Left ventricle myocardium inferior (tissue), 1 donor: ENCODE measurements around the gene PROM2. TPM values are rescaled to one million over a fixed set of nuclear protein-coding genes. Genes with fewer than 3 reads are reported as not detected.

Experiments
- DNase-seq: peaks from one replicate; pipeline ENCODE4 v3.0.0-alpha.2; 2020
- H3K27ac ChIP-seq: fragments of 200-600 bp; replicated peaks from 2 replicates; pipeline ENCODE4 v1.8.0; 2021
- H3K27me3 ChIP-seq: fragments of 200-600 bp; 2 replicates; pipeline ENCODE4 v1.8.0; 2021; ENCODE audit warnings: low read depth
- H3K36me3 ChIP-seq: fragments of 200-600 bp; 2 replicates; pipeline ENCODE4 v1.8.0; 2021
- H3K4me1 ChIP-seq: fragments of 200-600 bp; 2 replicates; pipeline ENCODE4 v1.8.0; 2021
- H3K4me3 ChIP-seq: fragments of 200-600 bp; 2 replicates; pipeline ENCODE4 v1.8.0; 2021; ENCODE audit warnings: mild to moderate bottlenecking, moderate library complexity
- H3K9me3 ChIP-seq: fragments of 200-600 bp; replicated peaks from 2 replicates; pipeline ENCODE4 v1.8.0; 2021
- intact Hi-C: fragments of 100-400 bp; cut with micrococcal nuclease; formaldehyde crosslinking; loops from one replicate; pipeline ENCODE4 v1.11.0; 2022
- total RNA-seq: library from RNA; stranded (reverse); fragmentation: NEBNext Ultra II Directional; extraction: Animal tissue kit (Norgen Biotek cat#: 25700); gene quantifications from one replicate; pipeline ENCODE4 v1.2.1, GENCODE V29; 2021
- TF ChIP-seq, protein P1 (sequence below): fragments of 200-600 bp; IDR thresholded peaks from 2 replicates; pipeline ENCODE4 v1.8.0; 2021; ENCODE audit warnings: antibody characterized with exemption, mild to moderate bottlenecking, borderline replicate concordance
- donor health status: DM: no; HTN: yes; CAD: no; lungs with severe emphysema.

The PROM2 gene
- total RNA-seq, 1 donor from 2014 or later: 1.4 TPM

DNA sequence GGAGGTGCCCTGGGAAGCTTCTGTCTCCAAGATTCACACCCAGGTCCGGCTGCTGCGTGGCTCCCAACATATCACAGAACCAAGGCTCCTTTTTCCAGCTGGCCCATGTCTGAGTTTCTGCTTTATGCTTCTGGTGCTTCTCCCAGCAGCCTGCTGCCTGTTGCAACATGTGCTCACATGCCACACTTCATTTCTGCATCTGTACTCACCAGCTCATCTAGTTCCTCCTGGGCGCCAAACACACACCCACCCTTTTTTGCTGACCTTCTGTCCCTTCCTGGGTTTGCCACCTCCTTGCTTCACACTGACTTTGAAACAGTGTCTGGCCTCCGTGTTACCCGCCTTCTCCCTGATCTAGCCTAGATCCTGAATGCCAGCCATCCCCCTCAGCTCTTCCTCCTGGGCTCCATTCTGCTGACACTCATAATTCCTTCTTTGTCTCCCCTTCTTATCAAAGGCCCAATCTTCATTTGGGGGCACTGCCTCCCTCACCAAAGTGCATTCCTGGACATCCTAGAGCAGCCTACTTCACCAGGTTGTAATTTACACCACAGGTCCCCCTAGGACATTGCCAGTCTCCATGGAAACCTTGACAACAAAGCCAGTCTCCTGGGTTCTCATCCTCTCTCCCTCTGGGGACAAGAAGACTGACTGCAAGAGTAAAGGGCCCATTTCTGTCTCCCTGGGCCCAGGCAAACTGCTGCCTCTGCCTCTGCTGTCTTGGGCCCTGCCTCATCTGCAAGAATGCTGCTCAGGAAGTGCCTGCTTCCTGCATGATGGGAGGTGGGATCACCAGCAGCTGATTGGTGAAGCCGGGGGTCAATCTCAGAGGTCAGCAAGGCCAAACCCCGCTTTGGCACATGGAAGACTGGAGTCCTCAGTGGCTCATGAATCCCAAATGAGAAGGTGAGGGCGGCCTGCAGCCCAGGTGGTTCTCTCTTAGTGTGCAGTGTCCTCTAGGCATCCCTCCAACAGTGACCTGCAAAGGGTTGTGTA, 13.9 kb upstream of the PROM2 start:
- no peak for DNase-seq
- H3K4me1 ChIP-seq: no peaks in the 10 kb centered on the region
- peaks cover 21% of the 10 kb centered on the region for H3K9me3 ChIP-seq
- H3K4me3 ChIP-seq: no peak overlapping the region
- intact Hi-C loops: no loop called here
- H3K27ac ChIP-seq: no peak overlapping the region
- TF ChIP-seq, protein P1, sequence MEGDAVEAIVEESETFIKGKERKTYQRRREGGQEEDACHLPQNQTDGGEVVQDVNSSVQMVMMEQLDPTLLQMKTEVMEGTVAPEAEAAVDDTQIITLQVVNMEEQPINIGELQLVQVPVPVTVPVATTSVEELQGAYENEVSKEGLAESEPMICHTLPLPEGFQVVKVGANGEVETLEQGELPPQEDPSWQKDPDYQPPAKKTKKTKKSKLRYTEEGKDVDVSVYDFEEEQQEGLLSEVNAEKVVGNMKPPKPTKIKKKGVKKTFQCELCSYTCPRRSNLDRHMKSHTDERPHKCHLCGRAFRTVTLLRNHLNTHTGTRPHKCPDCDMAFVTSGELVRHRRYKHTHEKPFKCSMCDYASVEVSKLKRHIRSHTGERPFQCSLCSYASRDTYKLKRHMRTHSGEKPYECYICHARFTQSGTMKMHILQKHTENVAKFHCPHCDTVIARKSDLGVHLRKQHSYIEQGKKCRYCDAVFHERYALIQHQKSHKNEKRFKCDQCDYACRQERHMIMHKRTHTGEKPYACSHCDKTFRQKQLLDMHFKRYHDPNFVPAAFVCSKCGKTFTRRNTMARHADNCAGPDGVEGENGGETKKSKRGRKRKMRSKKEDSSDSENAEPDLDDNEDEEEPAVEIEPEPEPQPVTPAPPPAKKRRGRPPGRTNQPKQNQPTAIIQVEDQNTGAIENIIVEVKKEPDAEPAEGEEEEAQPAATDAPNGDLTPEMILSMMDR: no peak
- H3K27me3 ChIP-seq: no peaks in the 10 kb centered on the region
- H3K36me3 ChIP-seq: no peaks in the 10 kb centered on the region

DNA sequence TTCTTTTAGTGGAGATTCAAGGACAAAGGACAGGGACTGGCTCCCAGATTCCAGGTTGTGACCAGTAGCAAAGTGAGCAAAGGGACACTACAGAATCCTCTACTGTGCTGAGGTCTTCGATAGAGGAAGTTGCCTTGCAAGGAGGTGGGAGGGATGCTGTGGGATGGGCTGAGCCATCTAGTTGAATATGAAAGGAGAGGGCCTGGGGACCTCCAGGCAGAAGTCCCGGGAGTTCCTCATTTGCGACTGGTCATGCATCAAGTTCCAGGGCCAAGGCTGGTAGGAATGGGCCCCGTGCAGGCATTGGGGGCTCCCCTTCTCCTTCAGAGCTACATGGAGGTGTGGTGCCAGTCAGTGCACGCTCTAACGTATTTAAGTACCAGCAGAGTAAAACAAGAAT, 12.6 kb upstream of the PROM2 start:
- no peak for DNase-seq
- intact Hi-C loops: no loop called here
- Histone ChIP-seq H3K4me3 (no peak overlapping the region), H3K9me3 (peaks cover 10% of the 10 kb centered on the region), H3K4me1 (no peaks in the 10 kb centered on the region), H3K27ac (no peak overlapping the region), H3K36me3 (no peaks in the 10 kb centered on the region), H3K27me3 (no peaks in the 10 kb centered on the region)
- TF ChIP-seq, protein P1: no peak

DNA sequence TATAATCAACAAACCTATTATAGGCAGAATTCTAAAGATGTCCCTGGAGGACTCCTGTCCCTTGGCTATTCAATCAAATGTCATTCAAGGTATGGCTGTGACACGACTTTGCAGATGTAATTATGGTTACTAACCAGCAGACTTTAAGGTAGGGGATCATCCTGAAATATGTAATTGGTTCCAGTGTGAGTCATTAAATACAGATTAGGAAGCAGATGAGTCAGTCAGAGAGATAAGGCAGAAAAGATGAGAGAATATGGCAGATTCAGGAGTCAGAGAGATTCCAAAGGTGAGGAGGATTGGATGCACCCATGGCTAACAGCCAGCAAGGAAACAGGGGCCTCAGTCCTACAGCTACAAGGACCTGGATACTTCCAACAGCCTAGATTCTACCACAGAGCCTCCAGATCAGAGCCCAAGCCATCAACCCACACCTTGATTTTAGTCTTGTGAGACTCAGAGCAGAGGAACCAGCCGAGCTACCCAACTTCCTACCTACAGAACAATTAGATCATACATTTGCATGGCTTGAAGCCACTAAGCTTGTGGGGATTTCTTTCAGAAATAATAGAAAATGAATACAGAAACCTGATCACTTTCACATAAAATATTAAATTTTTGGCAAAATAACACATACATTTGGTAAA, 11.2 kb upstream of the PROM2 start:
- Histone ChIP-seq H3K27me3 (no peaks in the 10 kb centered on the region), H3K36me3 (no peaks in the 10 kb centered on the region), H3K27ac (no peak overlapping the region), H3K4me3 (no peak overlapping the region), H3K9me3 (no peaks in the 10 kb centered on the region), H3K4me1 (no peaks in the 10 kb centered on the region)
- DNase-seq: no peak
- TF ChIP-seq, protein P1: no peak
- intact Hi-C loops: no loop called here

DNA sequence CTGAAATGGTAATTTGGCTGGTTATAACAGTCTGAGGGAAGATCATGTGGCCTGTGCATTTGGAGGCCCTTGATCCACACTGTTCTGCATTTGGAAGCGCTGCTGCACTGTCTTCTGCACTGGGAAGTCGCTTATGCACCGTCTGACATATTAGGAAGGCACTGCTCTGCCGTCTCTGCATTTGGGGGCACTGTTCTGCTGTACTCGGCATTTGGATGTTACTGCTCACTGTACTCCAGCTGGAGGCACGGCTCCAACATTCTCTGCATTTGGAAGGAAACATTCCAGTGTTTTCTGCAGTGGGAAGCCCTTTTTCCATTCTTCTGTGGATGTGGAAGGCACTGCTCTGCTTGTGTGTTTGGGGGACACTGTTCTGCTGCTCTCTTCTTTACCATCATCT, 9.6 kb upstream of the PROM2 start:
- no peak overlapping the region for H3K27ac ChIP-seq
- TF ChIP-seq, protein P1: no peak

DNA sequence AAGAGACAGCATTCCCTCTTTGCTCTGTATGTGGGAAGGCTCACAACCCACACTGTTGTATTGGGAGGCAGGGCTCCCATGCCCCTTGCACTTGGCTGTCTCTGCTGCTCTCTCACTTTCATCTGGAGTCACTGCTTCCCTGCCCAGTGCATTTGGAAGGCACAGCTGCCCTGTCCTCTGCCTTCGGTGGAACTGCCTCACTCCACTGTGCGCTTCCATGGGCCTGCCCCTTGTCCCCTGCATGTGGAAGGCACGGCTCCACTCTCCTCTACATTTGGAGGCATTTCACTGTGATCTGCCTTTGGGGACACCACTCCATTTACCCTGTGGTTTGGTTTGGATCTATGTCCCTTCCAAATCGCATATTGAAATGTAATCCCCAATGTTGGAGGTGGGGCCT, 9.1 kb upstream of the PROM2 start:
- Histone ChIP-seq H3K4me1 (no peaks in the 10 kb centered on the region), H3K27me3 (no peaks in the 10 kb centered on the region), H3K36me3 (no peaks in the 10 kb centered on the region), H3K4me3 (no peak overlapping the region), H3K27ac (no peak overlapping the region), H3K9me3 (no peaks in the 10 kb centered on the region)
- DNase-seq: no peak
- TF ChIP-seq, protein P1: no peak
- intact Hi-C loops: no loop called here

More for the DNA sequence above, 9.6 kb upstream of the PROM2 start:
- Histone ChIP-seq H3K9me3 (no peaks in the 10 kb centered on the region), H3K36me3 (no peaks in the 10 kb centered on the region), H3K4me3 (no peak overlapping the region), H3K27me3 (no peaks in the 10 kb centered on the region), H3K4me1 (no peaks in the 10 kb centered on the region)
- intact Hi-C loops: no loop called here
- no peak for DNase-seq
